ENCODE measurements around the gene GZF1. TPM values are rescaled to one million over a fixed set of nuclear protein-coding genes. Genes with fewer than 3 reads are reported as not detected.

GZF1 gene
- total RNA-seq, 1 donor from 2014 or later, result 16.3 TPM

- Histone ChIP-seq H3K9me3 (ENCODE audit: insufficient read depth, low read depth, low read length) (no peaks in the 10 kb centered on the region), H3K4me3 (ENCODE audit: insufficient read depth, low read depth, low read length) (no peak overlapping the region), H3K4me1 (ENCODE audit: insufficient read depth, low read length) (no peaks in the 10 kb centered on the region), H2AFZ (ENCODE audit: low read depth, low read length) (no peak overlapping the region), H3K79me2 (ENCODE audit: insufficient read depth, low read length) (peaks cover 94% of the 10 kb centered on the region), H4K20me1 (ENCODE audit: insufficient read depth, low read length) (peaks cover 81% of the 10 kb centered on the region), H3K27ac (ENCODE audit: low read depth, low read length) (no peak overlapping the region), H3K9ac (ENCODE audit: low read length) (no peak overlapping the region), H3K27me3 (ENCODE audit: insufficient read depth, low read length) (no peaks in the 10 kb centered on the region), H3K36me3 (ENCODE audit: insufficient read depth, low read length) (peaks cover 2% of the 10 kb centered on the region), H3K4me2 (ENCODE audit: low read length) (no peak overlapping the region)
- Mint-ChIP-seq H3K36me3 (ENCODE audit: low read depth, unreplicated experiment) (peaks cover 3% of the 10 kb centered on the region), H3K4me1 (ENCODE audit: low read depth, unreplicated experiment) (peaks cover 17% of the 10 kb centered on the region), H3K27ac (ENCODE audit: unreplicated experiment) (no peak overlapping the region), H3K9me3 (ENCODE audit: unreplicated experiment) (no peaks in the 10 kb centered on the region), H3K4me3 (ENCODE audit: unreplicated experiment) (no peak overlapping the region), H3K27me3 (ENCODE audit: low read depth, unreplicated experiment) (no peaks in the 10 kb centered on the region)
- no peak for TF ChIP-seq EZH2 (IDR thresholded peaks at IDR 0.05; ENCODE audit: insufficient read depth, low read length)
- TF ChIP-seq, protein P1, sequence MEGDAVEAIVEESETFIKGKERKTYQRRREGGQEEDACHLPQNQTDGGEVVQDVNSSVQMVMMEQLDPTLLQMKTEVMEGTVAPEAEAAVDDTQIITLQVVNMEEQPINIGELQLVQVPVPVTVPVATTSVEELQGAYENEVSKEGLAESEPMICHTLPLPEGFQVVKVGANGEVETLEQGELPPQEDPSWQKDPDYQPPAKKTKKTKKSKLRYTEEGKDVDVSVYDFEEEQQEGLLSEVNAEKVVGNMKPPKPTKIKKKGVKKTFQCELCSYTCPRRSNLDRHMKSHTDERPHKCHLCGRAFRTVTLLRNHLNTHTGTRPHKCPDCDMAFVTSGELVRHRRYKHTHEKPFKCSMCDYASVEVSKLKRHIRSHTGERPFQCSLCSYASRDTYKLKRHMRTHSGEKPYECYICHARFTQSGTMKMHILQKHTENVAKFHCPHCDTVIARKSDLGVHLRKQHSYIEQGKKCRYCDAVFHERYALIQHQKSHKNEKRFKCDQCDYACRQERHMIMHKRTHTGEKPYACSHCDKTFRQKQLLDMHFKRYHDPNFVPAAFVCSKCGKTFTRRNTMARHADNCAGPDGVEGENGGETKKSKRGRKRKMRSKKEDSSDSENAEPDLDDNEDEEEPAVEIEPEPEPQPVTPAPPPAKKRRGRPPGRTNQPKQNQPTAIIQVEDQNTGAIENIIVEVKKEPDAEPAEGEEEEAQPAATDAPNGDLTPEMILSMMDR (IDR thresholded peaks at IDR 0.05; ENCODE audit: insufficient read depth, low read depth, low read length), result no peak
- DNase-seq (ENCODE audit: low read depth) (no peak), FAIRE-seq (no peak)
Measured at GRCh38 chr20:23406880-23407279, 44.9 kb downstream of the GZF1 start.

DNA sequence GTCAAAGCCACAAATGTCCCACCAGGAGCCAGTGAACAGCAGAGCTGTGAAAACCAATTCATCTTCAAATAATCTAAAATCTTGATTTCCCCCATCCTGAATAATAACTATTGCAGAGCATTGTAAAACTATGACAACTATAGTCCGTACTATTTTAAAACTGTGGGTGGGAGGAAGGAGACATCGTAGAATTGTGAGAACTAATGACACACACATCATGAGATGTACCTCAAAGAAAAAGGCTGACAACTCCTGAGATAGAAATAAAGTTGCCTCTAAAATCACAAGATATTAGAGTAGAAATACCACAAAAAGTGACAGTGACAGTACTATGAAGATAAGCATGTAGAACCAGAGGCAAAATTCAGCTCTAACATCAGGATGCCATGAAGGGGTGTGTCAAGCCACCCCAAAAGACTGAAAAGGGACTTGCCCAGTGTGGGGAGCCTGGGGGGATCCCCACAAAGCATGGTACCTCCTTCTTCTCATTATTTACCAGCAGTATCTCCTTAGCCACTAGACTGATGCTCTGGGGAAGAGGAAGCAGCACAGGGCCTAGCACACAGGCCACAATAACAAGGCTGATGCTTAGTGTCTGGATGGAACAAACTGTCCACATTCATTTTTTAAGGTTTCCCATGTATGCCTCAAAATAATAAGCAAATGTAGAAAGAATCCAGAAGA is 45.9 kb downstream of the GZF1 start:
- Mint-ChIP-seq H3K4me1 (ENCODE audit: low read depth, unreplicated experiment) (peaks cover 18% of the 10 kb centered on the region), H3K4me3 (ENCODE audit: unreplicated experiment) (no peak overlapping the region), H3K9me3 (ENCODE audit: unreplicated experiment) (no peaks in the 10 kb centered on the region), H3K27ac (ENCODE audit: unreplicated experiment) (no peak overlapping the region), H3K27me3 (ENCODE audit: low read depth, unreplicated experiment) (no peaks in the 10 kb centered on the region), H3K36me3 (ENCODE audit: low read depth, unreplicated experiment) (no peaks in the 10 kb centered on the region)
- H4K20me1 ChIP-seq (ENCODE audit: insufficient read depth, low read length), result peaks cover 85% of the 10 kb centered on the region
- H3K4me1 ChIP-seq (ENCODE audit: insufficient read depth, low read length), result no peaks in the 10 kb centered on the region
- H3K4me2 ChIP-seq (ENCODE audit: low read length), result no peak overlapping the region
- H2AFZ ChIP-seq (ENCODE audit: low read depth, low read length), result no peak overlapping the region
- H3K9me3 ChIP-seq (ENCODE audit: insufficient read depth, low read depth, low read length), result no peaks in the 10 kb centered on the region
- H3K9ac ChIP-seq (ENCODE audit: low read length), result no peak overlapping the region
- DNase-seq (ENCODE audit: low read depth) (no peak), FAIRE-seq (no peak)
- peaks cover 96% of the 10 kb centered on the region for H3K79me2 ChIP-seq (ENCODE audit: insufficient read depth, low read length)
- H3K27ac ChIP-seq (ENCODE audit: low read depth, low read length), result no peak overlapping the region
- TF ChIP-seq, protein P1 (IDR thresholded peaks at IDR 0.05; ENCODE audit: insufficient read depth, low read depth, low read length), result no peak
- H3K27me3 ChIP-seq (ENCODE audit: insufficient read depth, low read length), result no peaks in the 10 kb centered on the region
- H3K36me3 ChIP-seq (ENCODE audit: insufficient read depth, low read length), result no peaks in the 10 kb centered on the region
- no peak overlapping the region for H3K4me3 ChIP-seq (ENCODE audit: insufficient read depth, low read depth, low read length)

DNA sequence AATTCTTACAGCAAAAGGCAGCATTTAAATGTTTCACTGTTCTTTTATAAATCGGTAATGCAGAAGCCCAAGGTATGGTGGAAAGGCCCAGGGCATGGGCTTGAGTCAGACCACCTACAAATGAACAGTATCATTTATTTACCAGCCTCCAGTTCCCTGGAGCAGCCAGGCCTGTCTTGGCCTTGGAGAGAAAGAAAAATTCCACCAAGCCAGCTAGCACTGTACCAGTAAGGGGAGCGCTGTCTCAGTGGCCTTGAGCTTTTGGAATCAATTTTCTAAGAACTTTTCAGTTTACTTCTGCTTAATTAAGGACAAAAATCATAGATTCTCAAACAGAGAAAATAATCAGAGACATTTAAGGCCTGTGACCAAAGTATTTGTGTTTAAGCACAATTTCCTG is 47.0 kb downstream of the GZF1 start:
- H3K27ac Mint-ChIP-seq (ENCODE audit: unreplicated experiment), result peak overlapping the region; percentile 2
- H2AFZ ChIP-seq (ENCODE audit: low read depth, low read length), result no peak overlapping the region
- peaks cover 17% of the 10 kb centered on the region for H3K4me1 Mint-ChIP-seq (ENCODE audit: low read depth, unreplicated experiment)
- H3K27ac ChIP-seq (ENCODE audit: low read depth, low read length), result no peak overlapping the region
- peaks cover 83% of the 10 kb centered on the region for H4K20me1 ChIP-seq (ENCODE audit: insufficient read depth, low read length)
- no peak overlapping the region for H3K4me3 ChIP-seq (ENCODE audit: insufficient read depth, low read depth, low read length)
- no peaks in the 10 kb centered on the region for H3K4me1 ChIP-seq (ENCODE audit: insufficient read depth, low read length)
- H3K9ac ChIP-seq (ENCODE audit: low read length), result no peak overlapping the region
- no peaks in the 10 kb centered on the region for H3K9me3 ChIP-seq (ENCODE audit: insufficient read depth, low read depth, low read length)
- H3K9me3 Mint-ChIP-seq (ENCODE audit: unreplicated experiment), result no peaks in the 10 kb centered on the region
- no peak for DNase-seq (ENCODE audit: low read depth)
- H3K27me3 Mint-ChIP-seq (ENCODE audit: low read depth, unreplicated experiment), result no peaks in the 10 kb centered on the region
- H3K36me3 Mint-ChIP-seq (ENCODE audit: low read depth, unreplicated experiment), result no peaks in the 10 kb centered on the region
- H3K27me3 ChIP-seq (ENCODE audit: insufficient read depth, low read length), result no peaks in the 10 kb centered on the region
- TF ChIP-seq, protein P1 (IDR thresholded peaks at IDR 0.05; ENCODE audit: insufficient read depth, low read depth, low read length), result no peak
- TF ChIP-seq EZH2 (IDR thresholded peaks at IDR 0.05; ENCODE audit: insufficient read depth, low read length), result no peak
- no peaks in the 10 kb centered on the region for H3K36me3 ChIP-seq (ENCODE audit: insufficient read depth, low read length)
- no peak for FAIRE-seq
- H3K79me2 ChIP-seq (ENCODE audit: insufficient read depth, low read length), result peaks cover 99% of the 10 kb centered on the region
- no peak overlapping the region for H3K4me2 ChIP-seq (ENCODE audit: low read length)
- H3K4me3 Mint-ChIP-seq (ENCODE audit: unreplicated experiment), result no peak overlapping the region

All from astrocyte (in vitro differentiated cells and primary cell).